H1 (cell line): Measurements from ENCODE around the gene OR5K2. TPM values are rescaled to one million over a fixed set of nuclear protein-coding genes. Genes with fewer than 3 reads are reported as not detected.

Source experiments
- BACH1 ChIP-seq: IDR thresholded peaks from 2 replicates; pipeline ENCODE4 v1.6.1; 2012; ENCODE audit warnings: low read length, improper control_type of control experiment
- EP300 ChIP-seq, 2 experiments: IDR thresholded peaks; 1 replicate in 1 of 2; 2 replicates in 1 of 2; pipeline ENCODE4 v1.6.1; 2011 to 2012; ENCODE audit warnings: low read depth in 2 of 2, low read length in 2 of 2, mild to moderate bottlenecking in 2 of 2, borderline replicate concordance in 1 of 2, inconsistent platforms in 1 of 2, moderate library complexity in 1 of 2
- JUN ChIP-seq: IDR thresholded peaks from 2 replicates; pipeline ENCODE4 v1.6.1; 2011; ENCODE audit warnings: low read depth, mild to moderate bottlenecking, improper control_type of control experiment, low read length
- ZNF274 ChIP-seq: IDR thresholded peaks from 2 replicates; pipeline ENCODE4 v1.7.0; 2012; ENCODE audit warnings: low read length, borderline replicate concordance; ENCODE audit errors: extremely low read depth
- polyA plus RNA-seq, 7 experiments: library from polyadenylated mRNA; depleted of rRNA in 3 of 7; stranded (reverse) in 5 of 7; unstranded in 2 of 7; fragments of >200 nt in 5 of 7; fragments of 200-250 nt in 2 of 7; gene quantifications; 1 replicate in 5 of 7; 2 replicates in 1 of 7; 4 replicates in 1 of 7; pipeline versions ENCODE4 v1.2.1 to v1.2.3, GENCODE V29; 2011 to 2013; ENCODE audit warnings: missing spikeins in 2 of 7, mixed read lengths in 2 of 7
- total RNA-seq: library from RNA; stranded (reverse); fragmentation: NEBNext Ultra II Directional; extraction: Animal tissue kit (Norgen Biotek cat#: 25700); gene quantifications from 2 replicates; pipeline ENCODE4 v1.2.1, GENCODE V29; 2021
- TF ChIP-seq, protein P1 (sequence below): IDR thresholded peaks from 2 replicates; pipeline ENCODE4 v1.6.1; 2011; ENCODE audit warnings: low read depth, mild to moderate bottlenecking, low read length; ENCODE audit not compliant: insufficient read depth
- TF ChIP-seq, protein P2 (sequence below): IDR thresholded peaks from 2 replicates; pipeline ENCODE4 v1.6.1; 2011; ENCODE audit warnings: low read length, improper control_type of control experiment
- TF ChIP-seq, protein P3 (sequence below), 3 experiments: IDR thresholded peaks; 1 replicate in 2 of 3; 2 replicates in 1 of 3; pipeline versions ENCODE4 v1.5.1 to v1.6.1; 2011; ENCODE audit warnings: low read length in 3 of 3, mild to moderate bottlenecking in 3 of 3, inconsistent platforms in 2 of 3, low read depth in 1 of 3, moderate library complexity in 1 of 3; ENCODE audit not compliant: insufficient read depth in 1 of 3; ENCODE audit errors: control extremely low read depth in 1 of 3

OR5K2 gene
- total and polyA plus RNA-seq, 2 of the 8 experiments (the other 6 are each of a cell fraction or from before 2014, with no cell fraction given): not detected

DNA sequence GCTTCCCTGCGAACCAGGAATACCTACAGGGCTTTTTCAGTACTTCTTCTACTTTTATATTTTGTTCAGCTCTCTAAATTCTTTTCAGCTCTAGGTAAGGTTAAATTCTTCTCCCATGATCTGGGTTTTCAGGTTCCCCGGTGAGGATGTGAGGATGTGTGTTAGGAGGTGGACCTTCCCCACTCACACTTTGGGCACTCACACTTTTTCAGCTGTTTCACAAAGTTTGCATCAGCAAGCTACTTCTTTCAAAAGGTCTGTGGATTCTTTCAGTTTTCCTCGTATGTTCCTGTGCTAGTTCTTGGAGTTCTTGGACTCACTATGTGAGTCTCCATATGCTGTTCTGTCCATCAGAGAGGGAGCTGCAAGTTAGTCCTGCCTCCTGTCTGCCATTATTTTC is 13.9 kb upstream of the OR5K2 start (continued):
- TF ChIP-seq BACH1: no peak
- no peak for TF ChIP-seq ZNF274
- TF ChIP-seq EP300 (IDR thresholded peaks at IDR 0.05; ENCODE audit: borderline replicate concordance in 1 of 2, low read depth in 2 of 2, low read length in 2 of 2): no peak
- TF ChIP-seq, protein P1, sequence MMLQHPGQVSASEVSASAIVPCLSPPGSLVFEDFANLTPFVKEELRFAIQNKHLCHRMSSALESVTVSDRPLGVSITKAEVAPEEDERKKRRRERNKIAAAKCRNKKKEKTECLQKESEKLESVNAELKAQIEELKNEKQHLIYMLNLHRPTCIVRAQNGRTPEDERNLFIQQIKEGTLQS: no peak
- no peak for TF ChIP-seq JUN
- TF ChIP-seq, protein P2, sequence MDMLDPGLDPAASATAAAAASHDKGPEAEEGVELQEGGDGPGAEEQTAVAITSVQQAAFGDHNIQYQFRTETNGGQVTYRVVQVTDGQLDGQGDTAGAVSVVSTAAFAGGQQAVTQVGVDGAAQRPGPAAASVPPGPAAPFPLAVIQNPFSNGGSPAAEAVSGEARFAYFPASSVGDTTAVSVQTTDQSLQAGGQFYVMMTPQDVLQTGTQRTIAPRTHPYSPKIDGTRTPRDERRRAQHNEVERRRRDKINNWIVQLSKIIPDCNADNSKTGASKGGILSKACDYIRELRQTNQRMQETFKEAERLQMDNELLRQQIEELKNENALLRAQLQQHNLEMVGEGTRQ: no peak
- TF ChIP-seq, protein P3, sequence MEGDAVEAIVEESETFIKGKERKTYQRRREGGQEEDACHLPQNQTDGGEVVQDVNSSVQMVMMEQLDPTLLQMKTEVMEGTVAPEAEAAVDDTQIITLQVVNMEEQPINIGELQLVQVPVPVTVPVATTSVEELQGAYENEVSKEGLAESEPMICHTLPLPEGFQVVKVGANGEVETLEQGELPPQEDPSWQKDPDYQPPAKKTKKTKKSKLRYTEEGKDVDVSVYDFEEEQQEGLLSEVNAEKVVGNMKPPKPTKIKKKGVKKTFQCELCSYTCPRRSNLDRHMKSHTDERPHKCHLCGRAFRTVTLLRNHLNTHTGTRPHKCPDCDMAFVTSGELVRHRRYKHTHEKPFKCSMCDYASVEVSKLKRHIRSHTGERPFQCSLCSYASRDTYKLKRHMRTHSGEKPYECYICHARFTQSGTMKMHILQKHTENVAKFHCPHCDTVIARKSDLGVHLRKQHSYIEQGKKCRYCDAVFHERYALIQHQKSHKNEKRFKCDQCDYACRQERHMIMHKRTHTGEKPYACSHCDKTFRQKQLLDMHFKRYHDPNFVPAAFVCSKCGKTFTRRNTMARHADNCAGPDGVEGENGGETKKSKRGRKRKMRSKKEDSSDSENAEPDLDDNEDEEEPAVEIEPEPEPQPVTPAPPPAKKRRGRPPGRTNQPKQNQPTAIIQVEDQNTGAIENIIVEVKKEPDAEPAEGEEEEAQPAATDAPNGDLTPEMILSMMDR (IDR thresholded peaks at IDR 0.05; ENCODE audit: control extremely low read depth in 1 of 3, insufficient read depth in 1 of 3, low read depth in 1 of 3, low read length in 3 of 3): no peak
